Cardiac muscle cell (in vitro differentiated cells and primary cell): ENCODE data around the gene SPON1. TPM values are rescaled to one million over a fixed set of nuclear protein-coding genes. Genes with fewer than 3 reads are reported as not detected.

Source experiments
- DNase-seq, 2 donors: peaks; one replicate each; pipeline versions ENCODE4 v3.0.0 to v3.0.0-alpha.2; 2010 to 2017; ENCODE audit warnings: low read depth in 1 of 2, low spot score in 1 of 2
- H3K27ac ChIP-seq: fragments of 200-600 bp; sonication (generic); 2 replicates; pipeline ENCODE4 v1.5.1; 2016
- H3K27me3 ChIP-seq: fragments of 200-600 bp; sonication (generic); 2 replicates; pipeline ENCODE4 v1.6.0; 2016; ENCODE audit warnings: control low read depth
- H3K36me3 ChIP-seq: fragments of 200-600 bp; sonication (generic); 2 replicates; pipeline ENCODE4 v1.5.1; 2016; ENCODE audit warnings: control low read depth
- H3K4me1 ChIP-seq: fragments of 200-600 bp; sonication (generic); 2 replicates; pipeline ENCODE4 v1.8.1; 2017; ENCODE audit warnings: low read depth, mild to moderate bottlenecking, mixed run types
- H3K4me3 ChIP-seq: fragments of 200-600 bp; sonication (generic); 2 replicates; pipeline ENCODE4 v1.5.1; 2016; ENCODE audit warnings: mild to moderate bottlenecking
- H3K9me3 ChIP-seq: fragments of 200-600 bp; sonication (generic); 2 replicates; pipeline ENCODE4 v1.5.1; 2017; ENCODE audit warnings: low read depth, mild to moderate bottlenecking, control low read depth
- CTCF ChIP-seq: IDR thresholded peaks from 2 replicates; pipeline ENCODE4 v1.5.1; 2012; ENCODE audit warnings: low read depth, mild to moderate bottlenecking, low read length
- polyA plus RNA-seq: library from polyadenylated mRNA; unstranded; fragments of >200 nt; fragmentation: Nextera tagmentation; extraction: Ambion mirVana; gene quantifications from 2 replicates; pipeline ENCODE4 v1.2.1, GENCODE V29; 2016
- total RNA-seq: library from RNA; depleted of rRNA; stranded (reverse); fragments of >200 nt; gene quantifications from 2 replicates; pipeline ENCODE4 v1.2.3, GENCODE V29; 2016

SPON1 gene
- total and polyA plus RNA-seq, 2 experiments from 2014 or later, result 13.3 to 22.0 TPM

- H3K36me3 ChIP-seq, result no peaks in the 10 kb centered on the region
- H3K4me3 ChIP-seq, result no peak overlapping the region
- H3K9me3 ChIP-seq, result no peaks in the 10 kb centered on the region
- no peak for TF ChIP-seq CTCF
- DNase-seq, result no peak
- no peaks in the 10 kb centered on the region for H3K4me1 ChIP-seq
- no peaks in the 10 kb centered on the region for H3K27me3 ChIP-seq
- H3K27ac ChIP-seq, result no peak overlapping the region
Measured at GRCh38 chr11:13940907-13941256, 21.6 kb upstream of the SPON1 start.

GRCh38 chr11:13941775-13942174, 20.7 kb upstream of the SPON1 start:
- H3K36me3 ChIP-seq, result no peaks in the 10 kb centered on the region
- H3K27ac ChIP-seq, result no peak overlapping the region
- no peaks in the 10 kb centered on the region for H3K9me3 ChIP-seq
- no peak for DNase-seq
- TF ChIP-seq CTCF, result no peak
- H3K4me3 ChIP-seq, result no peak overlapping the region
- H3K27me3 ChIP-seq, result no peaks in the 10 kb centered on the region
- H3K4me1 ChIP-seq, result no peaks in the 10 kb centered on the region

GRCh38 chr11:13942378-13942777, 20.1 kb upstream of the SPON1 start:
- DNase-seq, result no peak
- Histone ChIP-seq H3K36me3 (no peaks in the 10 kb centered on the region), H3K27ac (no peak overlapping the region), H3K4me3 (no peak overlapping the region), H3K27me3 (no peaks in the 10 kb centered on the region), H3K9me3 (no peaks in the 10 kb centered on the region), H3K4me1 (no peaks in the 10 kb centered on the region)
- no peak for TF ChIP-seq CTCF

- no peaks in the 10 kb centered on the region for H3K27me3 ChIP-seq
- no peaks in the 10 kb centered on the region for H3K9me3 ChIP-seq
- H3K4me3 ChIP-seq, result no peak overlapping the region
- peak in 1 of 2 donors; percentile 72 for DNase-seq
- H3K36me3 ChIP-seq, result no peaks in the 10 kb centered on the region
- H3K27ac ChIP-seq, result no peak overlapping the region
- no peaks in the 10 kb centered on the region for H3K4me1 ChIP-seq
- TF ChIP-seq CTCF, result no peak
Measured at GRCh38 chr11:13942971-13943381, 19.5 kb upstream of the SPON1 start.

GRCh38 chr11:13944016-13944415, 18.5 kb upstream of the SPON1 start:
- Histone ChIP-seq H3K27ac (no peak overlapping the region), H3K9me3 (no peaks in the 10 kb centered on the region), H3K4me1 (no peaks in the 10 kb centered on the region), H3K4me3 (no peak overlapping the region), H3K36me3 (no peaks in the 10 kb centered on the region), H3K27me3 (no peaks in the 10 kb centered on the region)
- DNase-seq, result no peak
- TF ChIP-seq CTCF, result no peak

GRCh38 chr11:13944911-13945425, 17.6 kb upstream of the SPON1 start:
- no peak for TF ChIP-seq CTCF
- no peak for DNase-seq
- Histone ChIP-seq H3K4me3 (no peak overlapping the region), H3K27me3 (no peaks in the 10 kb centered on the region), H3K36me3 (no peaks in the 10 kb centered on the region), H3K27ac (no peak overlapping the region), H3K4me1 (no peaks in the 10 kb centered on the region), H3K9me3 (no peaks in the 10 kb centered on the region)
